Esophagus muscularis mucosa (tissue), 4 donors: ENCODE measurements around the gene SPINK7.

Source experiments
- CTCF ChIP-seq, 3 experiments: fragments of 200-600 bp in 2 of 3; fragments of 450-650 bp in 1 of 3; sonication (generic) in 2 of 3; IDR thresholded peaks; one replicate each; pipeline ENCODE4 v1.5.1; 2017 to 2019; ENCODE audit warnings: antibody characterized with exemption in 3 of 3, mild to moderate bottlenecking in 2 of 3, moderate library complexity in 1 of 3
- EP300 ChIP-seq: sonication (generic); formaldehyde crosslinking; IDR thresholded peaks from one replicate; pipeline ENCODE4 v1.6.1; 2017; ENCODE audit warnings: antibody characterized with exemption
- POLR2A ChIP-seq: fragments of 450-650 bp; IDR thresholded peaks from one replicate; pipeline ENCODE4 v1.6.1; 2017; ENCODE audit warnings: antibody characterized with exemption, moderate library complexity, mild to moderate bottlenecking, low read depth
- POLR2AphosphoS5 ChIP-seq, 2 donors: sonication (generic); formaldehyde crosslinking; IDR thresholded peaks; one replicate each; pipeline ENCODE4 v1.6.1; 2017; ENCODE audit warnings: antibody characterized with exemption in 2 of 2

GRCh38 chr5:148306446-148306845, 5.8 kb upstream of the SPINK7 start:
- no peak for TF ChIP-seq CTCF (IDR thresholded peaks at IDR 0.05)
- TF ChIP-seq POLR2A = no peak
- no peak for TF ChIP-seq POLR2AphosphoS5 (IDR thresholded peaks at IDR 0.05)
- TF ChIP-seq EP300 = no peak
